ENCODE results near the gene BRI3BP. TPM values are rescaled to one million over a fixed set of nuclear protein-coding genes. Genes with fewer than 3 reads are reported as not detected.
"Not testable (repeated sequence)": the region's sequence is repeated elsewhere in the genome, so short reads cannot be mapped to it uniquely, and the experiment has no call there.

Gene BRI3BP
- total RNA-seq, 1 experiment from 2014 or later = 31.9 TPM

GRCh38 chr12:125072496-125072895 is 79.1 kb downstream of the BRI3BP start:
- ATAC-seq = no peak
- Histone ChIP-seq H3K79me2 (ENCODE audit: low read length) (peaks cover 44% of the 10 kb centered on the region), H3K4me1 (ENCODE audit: insufficient read depth, low read length) (no peaks in the 10 kb centered on the region), H2AFZ (ENCODE audit: low read length) (no peak overlapping the region), H3F3A (ENCODE audit: low read length, unreplicated experiment) (no peaks in the 10 kb centered on the region), H3K27ac (ENCODE audit: low read length) (no peak overlapping the region), H3K36me3 (ENCODE audit: low read depth, low read length) (peaks cover 23% of the 10 kb centered on the region), H3K9me3 (ENCODE audit: low read length) (no peaks in the 10 kb centered on the region), H3K4me2 (ENCODE audit: low read length) (no peak overlapping the region), H3K9ac (ENCODE audit: low read length) (no peak overlapping the region), H3K9me2 (replicated peaks; ENCODE audit: low read length) (no peaks in the 10 kb centered on the region), H3K4me3 (ENCODE audit: low read length) (no peak overlapping the region), H4K20me1 (ENCODE audit: low read length) (0 out of 2 replicates have a peak, but pooled peaks cover 4% of the 10 kb centered on the region), H3K27me3 (ENCODE audit: low read length) (no peaks in the 10 kb centered on the region)
- ChIA-PET POLR2A (ENCODE audit: unreplicated experiment) (no interaction called here), CTCF (interaction anchor here (0.6 kb wide), 1 partner anchor 68 kb away, joined by 11 read pairs; no protein-coding TSS in a partner anchor)
- intact Hi-C loops (cut with micrococcal nuclease) = no loop called here
- DNase-seq = no peak
- no peak for TF ChIP-seq EZH2 (IDR thresholded peaks at IDR 0.05; ENCODE audit: low read length, unreplicated experiment)
- no peak for TF ChIP-seq CTCF (conservative IDR thresholded peaks at IDR 0.05; ENCODE audit: low read depth, low read length)
- no peak for TF ChIP-seq EZH2phosphoT487 (IDR thresholded peaks at IDR 0.05; ENCODE audit: borderline replicate concordance, low read length)
- no TSS peak for BruUV-seq (replicated peaks)

DNA sequence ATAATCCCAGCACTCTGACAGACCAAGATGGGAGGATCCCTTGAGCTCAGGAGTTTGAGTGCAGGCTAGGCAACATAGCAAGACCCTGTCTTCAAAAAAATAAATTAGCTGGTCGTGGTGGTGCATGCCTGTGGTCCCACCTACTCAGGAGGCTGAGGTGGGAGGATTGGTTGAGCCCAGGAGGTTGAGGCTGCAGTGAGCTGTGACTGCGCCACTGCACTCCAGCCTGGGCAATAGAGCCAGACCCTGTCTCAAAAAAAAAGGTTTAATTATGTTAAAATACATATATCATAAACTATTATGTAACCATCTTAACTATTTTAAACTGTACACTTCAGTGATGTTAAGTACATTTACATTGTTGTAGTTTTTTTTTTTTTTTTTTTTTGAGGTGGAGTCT is 80.8 kb downstream of the BRI3BP start:
- H3K4me2 ChIP-seq (ENCODE audit: low read length); H3K9me2 ChIP-seq (replicated peaks; ENCODE audit: low read length); H3K27ac ChIP-seq (ENCODE audit: low read length); H3K4me3 ChIP-seq (ENCODE audit: low read length); H3K4me1 ChIP-seq (ENCODE audit: insufficient read depth, low read length); POLR2A ChIA-PET (ENCODE audit: unreplicated experiment); H3F3A ChIP-seq (ENCODE audit: low read length, unreplicated experiment); ATAC-seq; H4K20me1 ChIP-seq (ENCODE audit: low read length); H2AFZ ChIP-seq (ENCODE audit: low read length); H3K9ac ChIP-seq (ENCODE audit: low read length); CTCF ChIA-PET; BruUV-seq (replicated peaks); DNase-seq; intact Hi-C loops (cut with micrococcal nuclease); H3K9me3 ChIP-seq (ENCODE audit: low read length); H3K27me3 ChIP-seq (ENCODE audit: low read length): not testable (repeated sequence)
- H3K79me2 ChIP-seq (ENCODE audit: low read length) = peaks cover 27% of the 10 kb centered on the region
- H3K36me3 ChIP-seq (ENCODE audit: low read depth, low read length) = peaks cover 27% of the 10 kb centered on the region

- TF ChIP-seq CTCF (conservative IDR thresholded peaks at IDR 0.05; ENCODE audit: low read depth, low read length) (no peak), EZH2 (IDR thresholded peaks at IDR 0.05; ENCODE audit: low read length, unreplicated experiment) (no peak), EZH2phosphoT487 (IDR thresholded peaks at IDR 0.05; ENCODE audit: borderline replicate concordance, low read length) (no peak)
- Histone ChIP-seq H3K4me2 (ENCODE audit: low read length) (no peak overlapping the region), H3K9me3 (ENCODE audit: low read length) (no peaks in the 10 kb centered on the region), H3K79me2 (ENCODE audit: low read length) (peaks cover 9% of the 10 kb centered on the region), H3K9ac (ENCODE audit: low read length) (no peak overlapping the region), H3K36me3 (ENCODE audit: low read depth, low read length) (peaks cover 33% of the 10 kb centered on the region), H2AFZ (ENCODE audit: low read length) (no peak overlapping the region), H3K27me3 (ENCODE audit: low read length) (no peaks in the 10 kb centered on the region), H4K20me1 (ENCODE audit: low read length) (no peaks in the 10 kb centered on the region), H3K27ac (ENCODE audit: low read length) (no peak overlapping the region), H3K4me1 (ENCODE audit: insufficient read depth, low read length) (no peaks in the 10 kb centered on the region), H3F3A (ENCODE audit: low read length, unreplicated experiment) (no peaks in the 10 kb centered on the region), H3K4me3 (ENCODE audit: low read length) (no peak overlapping the region), H3K9me2 (replicated peaks; ENCODE audit: low read length) (no peaks in the 10 kb centered on the region)
- ChIA-PET POLR2A (ENCODE audit: unreplicated experiment) (no interaction called here), CTCF (no interaction called here)
- BruUV-seq (replicated peaks) = no TSS peak
- DNase-seq (no peak), ATAC-seq (no peak)
- intact Hi-C loops (cut with micrococcal nuclease) = no loop called here
Observed at GRCh38 chr12:125076103-125076502, 82.7 kb downstream of the BRI3BP start.
